Ishikawa (cell line): Measurements from ENCODE around the gene KCNJ11.

Experiments
- CEBPB ChIP-seq: IDR thresholded peaks from 2 replicates; pipeline ENCODE4 v1.6.1; 2012
- CREB1 ChIP-seq: IDR thresholded peaks from 2 replicates; pipeline ENCODE4 v1.6.1; 2012; ENCODE audit warnings: low read depth
- EGR1 ChIP-seq: IDR thresholded peaks from 2 replicates; pipeline ENCODE4 v1.6.1; 2012
- EP300 ChIP-seq: IDR thresholded peaks from 2 replicates; pipeline ENCODE4 v1.6.1; 2012; ENCODE audit warnings: borderline replicate concordance
- FOXM1 ChIP-seq: IDR thresholded peaks from 2 replicates; pipeline ENCODE4 v1.6.1; 2012; ENCODE audit warnings: low read depth, borderline replicate concordance
- MAX ChIP-seq: IDR thresholded peaks from 2 replicates; pipeline ENCODE4 v1.6.1; 2012
- NFIC ChIP-seq: IDR thresholded peaks from 2 replicates; pipeline ENCODE4 v1.6.1; 2012
- RAD21 ChIP-seq: IDR thresholded peaks from 2 replicates; pipeline ENCODE4 v1.6.1; 2012; ENCODE audit warnings: low read depth
- REST ChIP-seq: IDR thresholded peaks from 2 replicates; pipeline ENCODE4 v1.6.1; 2012; ENCODE audit warnings: low read depth, mild to moderate bottlenecking
- TAF1 ChIP-seq: IDR thresholded peaks from 2 replicates; pipeline ENCODE4 v1.6.1; 2012; ENCODE audit warnings: low read depth, mild to moderate bottlenecking
- TCF12 ChIP-seq: IDR thresholded peaks from 2 replicates; pipeline ENCODE4 v1.6.1; 2012; ENCODE audit warnings: low read depth
- TEAD4 ChIP-seq: IDR thresholded peaks from 2 replicates; pipeline ENCODE4 v1.6.1; 2012
- YY1 ChIP-seq: IDR thresholded peaks from 2 replicates; pipeline ENCODE4 v1.6.1; 2012; ENCODE audit warnings: low read depth
- ZBTB7A ChIP-seq: IDR thresholded peaks from 2 replicates; pipeline ENCODE4 v1.6.1; 2012; ENCODE audit warnings: low read depth
- TF ChIP-seq, protein P1 (sequence below): IDR thresholded peaks from 2 replicates; pipeline ENCODE4 v1.6.1; 2012

KCNJ11 gene

GRCh38 chr11:17394743-17395390, 6.4 kb upstream of the KCNJ11 start:
- no peak for TF ChIP-seq REST
- no peak for TF ChIP-seq CEBPB
- TF ChIP-seq ZBTB7A, result no peak
- TF ChIP-seq NFIC, result no peak
- no peak for TF ChIP-seq TCF12
- no peak for TF ChIP-seq EGR1
- TF ChIP-seq TAF1, result no peak
- no peak for TF ChIP-seq RAD21
- TF ChIP-seq, protein P1, sequence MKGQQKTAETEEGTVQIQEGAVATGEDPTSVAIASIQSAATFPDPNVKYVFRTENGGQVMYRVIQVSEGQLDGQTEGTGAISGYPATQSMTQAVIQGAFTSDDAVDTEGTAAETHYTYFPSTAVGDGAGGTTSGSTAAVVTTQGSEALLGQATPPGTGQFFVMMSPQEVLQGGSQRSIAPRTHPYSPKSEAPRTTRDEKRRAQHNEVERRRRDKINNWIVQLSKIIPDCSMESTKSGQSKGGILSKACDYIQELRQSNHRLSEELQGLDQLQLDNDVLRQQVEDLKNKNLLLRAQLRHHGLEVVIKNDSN, result no peak
- no peak for TF ChIP-seq MAX

DNA sequence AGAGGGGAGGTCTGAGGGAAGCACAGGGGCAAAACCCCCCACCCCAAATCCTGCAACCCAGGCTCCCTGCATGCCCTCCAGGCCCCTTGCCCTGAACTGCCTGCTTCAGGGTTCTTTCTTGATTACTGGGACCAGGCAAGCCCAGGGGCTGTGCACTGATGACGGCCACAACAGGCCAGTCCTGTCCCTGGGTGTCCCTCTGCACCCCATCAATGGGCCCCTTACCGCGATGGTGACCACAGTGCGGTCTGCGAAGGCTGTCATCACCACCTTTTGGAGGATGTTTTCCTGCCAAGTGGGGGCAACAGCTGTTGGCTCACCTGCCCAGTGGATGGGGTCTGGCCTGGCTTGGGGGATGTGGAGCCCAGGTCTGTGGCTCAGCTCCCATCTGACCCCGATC, 5.0 kb upstream of the KCNJ11 start:
- no peak for TF ChIP-seq REST
- TF ChIP-seq, protein P1, result no peak
- no peak for TF ChIP-seq FOXM1
- no peak for TF ChIP-seq EGR1
- no peak for TF ChIP-seq RAD21
- no peak for TF ChIP-seq TEAD4
- TF ChIP-seq TCF12, result no peak
- TF ChIP-seq CEBPB, result no peak
- TF ChIP-seq NFIC, result no peak
- no peak for TF ChIP-seq TAF1
- TF ChIP-seq EP300, result no peak
- TF ChIP-seq YY1, result no peak
- no peak for TF ChIP-seq MAX
- no peak for TF ChIP-seq ZBTB7A

DNA sequence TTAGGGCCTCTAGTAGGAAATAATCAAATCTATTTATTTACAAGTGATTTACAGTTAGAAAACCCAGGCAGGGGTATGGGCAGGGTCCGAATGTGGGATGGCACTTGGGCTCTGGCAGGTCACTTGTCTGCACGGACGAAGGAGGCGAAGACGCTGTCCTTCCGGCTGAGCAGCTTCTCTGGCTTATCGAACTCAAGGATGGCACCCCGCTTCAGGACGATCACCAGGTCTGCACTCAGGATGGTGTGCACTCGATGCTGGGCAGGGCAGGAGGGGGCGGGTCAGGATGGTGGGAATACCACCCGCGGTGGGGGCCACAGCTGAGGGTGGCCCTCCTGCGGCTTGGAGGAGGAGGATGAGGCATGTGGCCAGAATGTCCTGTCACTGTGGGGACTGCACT, 4.4 kb upstream of the KCNJ11 start:
- TF ChIP-seq TAF1, result no peak
- TF ChIP-seq RAD21, result no peak
- TF ChIP-seq EP300, result no peak
- TF ChIP-seq, protein P1, result no peak
- no peak for TF ChIP-seq REST
- TF ChIP-seq ZBTB7A, result no peak
- no peak for TF ChIP-seq YY1
- no peak for TF ChIP-seq TCF12
- TF ChIP-seq FOXM1, result no peak
- no peak for TF ChIP-seq MAX
- TF ChIP-seq TEAD4, result no peak
- TF ChIP-seq CREB1, result no peak
- no peak for TF ChIP-seq EGR1
- no peak for TF ChIP-seq NFIC
- TF ChIP-seq CEBPB, result no peak
